Endothelial cell (in vitro differentiated cells): ENCODE data around the gene RBM5. TPM values are rescaled to one million over a fixed set of nuclear protein-coding genes. Genes with fewer than 3 reads are reported as not detected.
"Not testable (repeated sequence)": the region's sequence is repeated elsewhere in the genome, so short reads cannot be mapped to it uniquely, and the experiment has no call there.

ENCODE experiments used
- DNase-seq: peaks from one replicate; pipeline ENCODE4 v3.0.0; 2021; ENCODE audit warnings: low spot score
- H3K27ac Mint-ChIP-seq: one replicate; pipeline ENCODE4 v1.8.0; 2021; ENCODE audit warnings: mixed read lengths, inconsistent platforms; ENCODE audit not compliant: unreplicated experiment
- H3K27me3 Mint-ChIP-seq: one replicate; pipeline ENCODE4 v1.8.0; 2021; ENCODE audit warnings: mild to moderate bottlenecking, moderate library complexity, mixed read lengths, inconsistent platforms; ENCODE audit not compliant: unreplicated experiment
- H3K36me3 Mint-ChIP-seq: one replicate; pipeline ENCODE4 v1.8.0; 2021; ENCODE audit warnings: mild to moderate bottlenecking, low read depth, mixed read lengths, inconsistent platforms; ENCODE audit not compliant: unreplicated experiment
- H3K4me1 Mint-ChIP-seq: one replicate; pipeline ENCODE4 v1.8.0; 2021; ENCODE audit warnings: mild to moderate bottlenecking, mixed read lengths, inconsistent platforms; ENCODE audit not compliant: unreplicated experiment
- H3K4me3 Mint-ChIP-seq: one replicate; pipeline ENCODE4 v1.8.0; 2021; ENCODE audit warnings: mild to moderate bottlenecking, mixed read lengths, inconsistent platforms; ENCODE audit not compliant: unreplicated experiment
- H3K9me3 Mint-ChIP-seq: one replicate; pipeline ENCODE4 v1.8.0; 2021; ENCODE audit warnings: mixed read lengths, inconsistent platforms; ENCODE audit not compliant: unreplicated experiment
- CTCF ChIP-seq: fragments of 200-600 bp; sonication (generic); IDR thresholded peaks from one replicate; pipeline ENCODE4 v1.5.0; 2021; ENCODE audit warnings: antibody characterized with exemption; ENCODE audit not compliant: unreplicated experiment
- total RNA-seq: library from RNA; stranded (reverse); fragmentation: NEBNext Ultra II Directional; extraction: Animal tissue kit (Norgen Biotek cat#: 25700); gene quantifications from one replicate; pipeline ENCODE4 v1.2.1, GENCODE V29; 2021; ENCODE audit not compliant: unreplicated experiment

The RBM5 gene
- total RNA-seq, 1 donor from 2014 or later = 219 TPM

- Mint-ChIP-seq H3K9me3 (no peaks in the 10 kb centered on the region), H3K36me3 (peaks cover 50% of the 10 kb centered on the region)
Observed at GRCh38 chr3:50068134-50068533, 20.6 kb upstream of the RBM5 start.

GRCh38 chr3:50078091-50078490 is 10.6 kb upstream of the RBM5 start:
- Mint-ChIP-seq H3K27ac (no peak overlapping the region), H3K9me3 (no peaks in the 10 kb centered on the region), H3K4me3 (no peak overlapping the region), H3K27me3 (no peaks in the 10 kb centered on the region), H3K4me1 (no peaks in the 10 kb centered on the region), H3K36me3 (peaks cover 37% of the 10 kb centered on the region)
- no peak for TF ChIP-seq CTCF
- no peak for DNase-seq

More at GRCh38 chr3:50068134-50068533, 20.6 kb upstream of the RBM5 start:
- no peak for TF ChIP-seq CTCF
- DNase-seq = no peak
- peak overlapping the region; percentile 28 for H3K4me3 Mint-ChIP-seq
- H3K27ac Mint-ChIP-seq = no peak overlapping the region
- peaks cover 2% of the 10 kb centered on the region for H3K27me3 Mint-ChIP-seq
- peaks cover 7% of the 10 kb centered on the region for H3K4me1 Mint-ChIP-seq

- Mint-ChIP-seq H3K4me1 (no peaks in the 10 kb centered on the region), H3K27ac (no peak overlapping the region), H3K9me3 (no peaks in the 10 kb centered on the region), H3K4me3 (no peak overlapping the region), H3K36me3 (peaks cover 37% of the 10 kb centered on the region), H3K27me3 (peaks cover 2% of the 10 kb centered on the region)
- no peak for TF ChIP-seq CTCF
- DNase-seq = no peak
Observed at GRCh38 chr3:50078622-50079021, 10.1 kb upstream of the RBM5 start.

GRCh38 chr3:50084951-50085350 is 3.8 kb upstream of the RBM5 start:
- not testable (repeated sequence) for DNase-seq, H3K4me1 Mint-ChIP-seq, H3K4me3 Mint-ChIP-seq, H3K27ac Mint-ChIP-seq, H3K27me3 Mint-ChIP-seq, H3K9me3 Mint-ChIP-seq
- peaks cover 14% of the 10 kb centered on the region for H3K36me3 Mint-ChIP-seq

GRCh38 chr3:50089609-50089945 is 858 bp downstream of the RBM5 start:
- Mint-ChIP-seq H3K27me3 (peaks cover 3% of the 10 kb centered on the region), H3K4me1 (peaks cover 16% of the 10 kb centered on the region), H3K4me3 (peak overlapping the region; percentile 99), H3K9me3 (no peaks in the 10 kb centered on the region), H3K36me3 (peaks cover 34% of the 10 kb centered on the region), H3K27ac (peak overlapping the region; percentile 83)
- no peak for DNase-seq
- TF ChIP-seq CTCF = no peak

- Mint-ChIP-seq H3K9me3 (no peaks in the 10 kb centered on the region), H3K36me3 (peaks cover 41% of the 10 kb centered on the region), H3K4me1 (peaks cover 16% of the 10 kb centered on the region), H3K4me3 (peak overlapping the region; percentile 99), H3K27me3 (no peaks in the 10 kb centered on the region), H3K27ac (no peak overlapping the region)
- DNase-seq = no peak
- no peak for TF ChIP-seq CTCF
Observed at GRCh38 chr3:50090984-50091383, 2.3 kb downstream of the RBM5 start.
